A673 (cell line): ENCODE measurements around the gene INSR. TPM values are rescaled to one million over a fixed set of nuclear protein-coding genes. Genes with fewer than 3 reads are reported as not detected.

ENCODE experiments used
- BruUV-seq: library from RNA; stranded (reverse); fragments of 400-500 nt; replicated peaks from 2 replicates; lab custom pipeline; 2021; lab: Mats Ljungman, UMichigan
- CTCF ChIA-PET: fragments of 300-600 bp; sonication (Branson Sonifier 250); formaldehyde crosslinking; loops from one replicate; lab custom pipeline; 2022; ENCODE audit warnings: antibody characterized with exemption; lab: Charles Lee
- POLR2A ChIA-PET: fragments of 300-600 bp; sonication (Branson Sonifier 250); formaldehyde crosslinking; loops from one replicate; lab custom pipeline; 2022; ENCODE audit warnings: antibody characterized with exemption; ENCODE audit not compliant: low non-redundant PET; lab: Charles Lee
- DNase-seq: peaks from one replicate; pipeline ENCODE4 v3.0.0-alpha.2; 2015; ENCODE audit warnings: low spot score
- H3K27ac ChIP-seq: fragments of 200-600 bp; sonication (generic); 2 replicates; pipeline ENCODE4 v1.5.1; 2016; ENCODE audit warnings: mixed run types, low read depth, mild to moderate bottlenecking, mixed read lengths, antibody characterized with exemption, low read length; ENCODE audit not compliant: poor library complexity, severe bottlenecking
- H3K27me3 ChIP-seq: fragments of 200-600 bp; sonication (generic); replicated peaks from 2 replicates; pipeline ENCODE4 v1.6.1; 2017; ENCODE audit warnings: mixed run types, low read depth, mild to moderate bottlenecking, mixed read lengths, antibody characterized with exemption, low read length; ENCODE audit not compliant: insufficient read depth, poor library complexity
- H3K36me3 ChIP-seq: fragments of 200-600 bp; sonication (generic); 2 replicates; pipeline ENCODE4 v1.6.1; 2016; ENCODE audit warnings: mixed run types, mild to moderate bottlenecking, mixed read lengths, antibody characterized with exemption, low read length; ENCODE audit not compliant: insufficient read depth, poor library complexity, severe bottlenecking
- H3K4me1 ChIP-seq: fragments of 200-600 bp; sonication (generic); 2 replicates; pipeline ENCODE4 v1.6.1; 2017; ENCODE audit warnings: mixed run types, mild to moderate bottlenecking, mixed read lengths, antibody characterized with exemption, low read length; ENCODE audit not compliant: insufficient read depth, poor library complexity, severe bottlenecking
- H3K4me3 ChIP-seq: fragments of 200-600 bp; sonication (generic); 2 replicates; pipeline ENCODE4 v1.5.1; 2016; ENCODE audit warnings: low read depth, mixed run types, mild to moderate bottlenecking, mixed read lengths, low read length; ENCODE audit not compliant: poor library complexity, severe bottlenecking
- H3K9me3 ChIP-seq: fragments of 200-600 bp; sonication (generic); 2 replicates; pipeline ENCODE4 v1.6.1; 2016; ENCODE audit warnings: mixed run types, low read depth, mild to moderate bottlenecking, mixed read lengths, antibody characterized with exemption, low read length; ENCODE audit not compliant: poor library complexity, severe bottlenecking
- EZH2 ChIP-seq: fragments of 200-600 bp; sonication (generic); IDR thresholded peaks from 2 replicates; pipeline ENCODE4 v1.6.1; 2017; ENCODE audit warnings: borderline replicate concordance, low read depth, mild to moderate bottlenecking, mixed read lengths, antibody characterized with exemption, low read length; ENCODE audit not compliant: poor library complexity, severe bottlenecking
- intact Hi-C: fragments of 100-400 bp; cut with micrococcal nuclease; formaldehyde crosslinking; loops from one replicate; pipeline ENCODE4 v1.10.0; 2022; ENCODE audit not compliant: unreplicated experiment
- total RNA-seq: library from RNA; stranded (reverse); gene quantifications from 2 replicates; pipeline ENCODE4 v1.2.3, GENCODE V29; 2021
- TF ChIP-seq, protein P1 (sequence below): fragments of 300-800, 200-600 bp; sonication (generic); conservative IDR thresholded peaks from 2 replicates; pipeline ENCODE4 v1.5.1; 2017; ENCODE audit warnings: low read depth, mild to moderate bottlenecking, antibody characterized with exemption, low read length, moderate library complexity, mixed read lengths

INSR gene
- total RNA-seq, 1 experiment from 2014 or later, result 12.9 TPM

DNA sequence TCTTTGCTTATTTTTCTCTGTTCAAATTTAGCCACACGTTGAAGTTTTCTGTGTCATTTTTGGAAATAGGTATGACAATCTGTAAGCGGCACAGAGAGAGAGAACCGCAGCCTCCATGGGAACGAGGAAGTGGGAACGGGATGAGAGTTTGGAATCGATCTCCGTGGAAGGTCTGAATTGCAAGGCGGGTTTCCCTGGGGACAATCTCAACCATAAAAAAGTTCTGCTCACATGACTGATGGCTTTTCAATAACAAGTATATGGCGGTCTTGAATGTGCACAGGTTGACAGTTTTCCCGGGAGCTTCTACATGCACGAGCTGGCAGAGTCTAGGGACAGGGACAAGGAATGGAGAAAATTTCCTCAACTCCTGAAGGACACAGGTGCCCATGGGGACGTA lies 90.9 kb downstream of the INSR start:
- intact Hi-C loops, result no loop called here
- Histone ChIP-seq H3K36me3 (no peaks in the 10 kb centered on the region), H3K9me3 (no peaks in the 10 kb centered on the region), H3K4me3 (no peak overlapping the region), H3K27me3 (no peaks in the 10 kb centered on the region), H3K4me1 (peaks cover 9% of the 10 kb centered on the region), H3K27ac (no peak overlapping the region)
- ChIA-PET POLR2A (no interaction called here), CTCF (no interaction called here)
- no TSS peak for BruUV-seq
- DNase-seq, result no peak
- TF ChIP-seq, protein P1, sequence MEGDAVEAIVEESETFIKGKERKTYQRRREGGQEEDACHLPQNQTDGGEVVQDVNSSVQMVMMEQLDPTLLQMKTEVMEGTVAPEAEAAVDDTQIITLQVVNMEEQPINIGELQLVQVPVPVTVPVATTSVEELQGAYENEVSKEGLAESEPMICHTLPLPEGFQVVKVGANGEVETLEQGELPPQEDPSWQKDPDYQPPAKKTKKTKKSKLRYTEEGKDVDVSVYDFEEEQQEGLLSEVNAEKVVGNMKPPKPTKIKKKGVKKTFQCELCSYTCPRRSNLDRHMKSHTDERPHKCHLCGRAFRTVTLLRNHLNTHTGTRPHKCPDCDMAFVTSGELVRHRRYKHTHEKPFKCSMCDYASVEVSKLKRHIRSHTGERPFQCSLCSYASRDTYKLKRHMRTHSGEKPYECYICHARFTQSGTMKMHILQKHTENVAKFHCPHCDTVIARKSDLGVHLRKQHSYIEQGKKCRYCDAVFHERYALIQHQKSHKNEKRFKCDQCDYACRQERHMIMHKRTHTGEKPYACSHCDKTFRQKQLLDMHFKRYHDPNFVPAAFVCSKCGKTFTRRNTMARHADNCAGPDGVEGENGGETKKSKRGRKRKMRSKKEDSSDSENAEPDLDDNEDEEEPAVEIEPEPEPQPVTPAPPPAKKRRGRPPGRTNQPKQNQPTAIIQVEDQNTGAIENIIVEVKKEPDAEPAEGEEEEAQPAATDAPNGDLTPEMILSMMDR, result no peak
- no peak for TF ChIP-seq EZH2

DNA sequence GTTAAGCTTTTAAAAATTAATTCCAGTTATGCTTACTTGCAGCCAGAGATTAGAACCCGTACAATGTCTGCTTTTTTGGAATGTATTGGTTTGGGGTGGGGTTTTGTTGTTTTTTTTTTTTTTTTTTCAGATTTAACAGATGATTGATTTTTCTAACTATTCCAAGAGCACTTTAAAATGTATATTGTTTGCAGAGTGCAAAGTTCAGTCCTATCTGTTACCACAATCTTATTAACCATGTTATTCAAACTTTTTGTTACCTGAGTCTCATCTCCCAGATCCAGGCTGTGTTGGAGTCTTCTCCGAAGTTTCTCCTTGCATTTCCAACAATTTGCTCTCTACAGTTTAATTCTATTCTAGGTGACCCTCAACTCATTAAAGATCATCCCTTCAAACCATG lies 91.3 kb downstream of the INSR start:
- BruUV-seq, result no TSS peak
- Histone ChIP-seq H3K27me3 (no peaks in the 10 kb centered on the region), H3K4me1 (peaks cover 9% of the 10 kb centered on the region), H3K4me3 (no peak overlapping the region), H3K27ac (no peak overlapping the region), H3K9me3 (no peaks in the 10 kb centered on the region), H3K36me3 (no peaks in the 10 kb centered on the region)
- ChIA-PET CTCF (no interaction called here), POLR2A (no interaction called here)
- DNase-seq, result no peak
- TF ChIP-seq, protein P1, result no peak
- TF ChIP-seq EZH2, result no peak
- intact Hi-C loops, result no loop called here

DNA sequence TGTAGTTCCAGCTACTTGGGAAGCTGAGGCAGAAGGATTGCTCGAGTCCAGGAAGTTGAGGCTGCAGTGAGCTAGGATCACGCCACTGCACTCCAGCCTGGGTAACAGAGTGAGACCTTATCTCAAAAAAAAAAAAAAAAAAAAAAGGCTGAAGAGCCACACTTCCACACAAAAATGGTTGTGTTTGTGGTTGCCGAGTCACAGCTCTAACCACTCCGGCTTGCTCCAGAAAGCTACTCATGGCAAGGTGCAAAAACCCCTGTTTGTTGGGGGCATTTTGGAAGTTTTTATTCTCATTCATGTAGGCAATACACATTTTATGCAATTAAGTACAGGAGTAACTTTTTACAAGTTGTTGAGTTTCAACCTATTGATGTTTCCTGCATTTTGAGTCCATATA lies 93.5 kb downstream of the INSR start:
- no peak for TF ChIP-seq EZH2
- TF ChIP-seq, protein P1, result no peak
- Histone ChIP-seq H3K36me3 (no peaks in the 10 kb centered on the region), H3K4me3 (no peak overlapping the region), H3K4me1 (peaks cover 9% of the 10 kb centered on the region), H3K27ac (no peak overlapping the region), H3K9me3 (no peaks in the 10 kb centered on the region), H3K27me3 (no peaks in the 10 kb centered on the region)
- CTCF ChIA-PET, result no interaction called here
- POLR2A ChIA-PET, result no interaction called here
- no peak for DNase-seq
- intact Hi-C loops, result no loop called here
- BruUV-seq, result no TSS peak
